HG02798 (cell line): ENCODE data around the gene CCDC116.
"Not testable (repeated sequence)": the region's sequence is repeated elsewhere in the genome, so short reads cannot be mapped to it uniquely, and the experiment has no call there.

Source experiments
- ATAC-seq: cut with Tn5 transposase; IDR thresholded peaks from one replicate; pipeline ENCODE4 v1.9.1; 2021; ENCODE audit warnings: mild to moderate bottlenecking; ENCODE audit not compliant: unreplicated experiment, poor library complexity

The CCDC116 gene

DNA sequence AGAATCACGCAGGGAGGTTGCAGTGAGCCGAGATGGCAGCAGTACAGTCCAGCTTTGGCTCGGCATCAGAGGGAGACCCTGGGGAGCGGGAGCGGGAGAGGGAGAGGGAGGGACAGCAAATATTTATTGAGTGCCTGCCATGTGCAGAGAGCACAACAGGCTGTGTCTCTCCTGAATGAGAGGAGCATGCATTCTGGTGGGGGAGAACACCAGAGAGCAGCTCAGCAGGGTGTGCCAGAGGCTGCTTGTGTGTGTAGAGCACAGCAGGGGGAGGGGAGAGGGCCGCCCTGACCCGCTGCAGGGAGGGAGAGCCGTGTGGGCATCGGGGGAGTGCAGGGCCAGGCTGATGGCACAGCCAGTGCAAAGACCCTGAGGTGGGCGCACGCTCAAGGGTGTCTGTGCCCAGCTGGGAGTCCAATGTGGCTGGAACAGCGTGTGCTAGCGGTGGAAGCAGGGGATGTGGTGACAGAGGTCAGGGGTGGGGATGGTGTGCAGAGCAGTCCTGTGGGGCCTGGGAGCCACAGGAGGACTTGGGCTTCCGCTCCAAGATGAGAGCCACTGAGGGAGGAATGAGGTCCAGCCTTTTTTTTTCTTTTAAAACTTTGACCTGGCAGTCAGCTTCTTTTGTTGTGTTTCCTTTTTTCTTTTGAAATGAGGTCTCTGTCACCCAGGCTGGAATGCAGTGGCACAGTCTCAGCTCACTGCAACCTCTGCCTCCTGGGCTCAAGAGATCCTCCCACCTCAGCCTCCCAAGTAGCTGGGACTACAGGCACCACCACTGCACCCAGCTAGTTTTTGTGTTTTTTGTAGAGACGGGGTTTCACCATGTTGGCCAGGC lies 45.3 kb downstream of the CCDC116 start:
- ATAC-seq = no peak

- not testable (repeated sequence) for ATAC-seq
Measured at GRCh38 chr22:21678842-21679241, 46.3 kb downstream of the CCDC116 start.

DNA sequence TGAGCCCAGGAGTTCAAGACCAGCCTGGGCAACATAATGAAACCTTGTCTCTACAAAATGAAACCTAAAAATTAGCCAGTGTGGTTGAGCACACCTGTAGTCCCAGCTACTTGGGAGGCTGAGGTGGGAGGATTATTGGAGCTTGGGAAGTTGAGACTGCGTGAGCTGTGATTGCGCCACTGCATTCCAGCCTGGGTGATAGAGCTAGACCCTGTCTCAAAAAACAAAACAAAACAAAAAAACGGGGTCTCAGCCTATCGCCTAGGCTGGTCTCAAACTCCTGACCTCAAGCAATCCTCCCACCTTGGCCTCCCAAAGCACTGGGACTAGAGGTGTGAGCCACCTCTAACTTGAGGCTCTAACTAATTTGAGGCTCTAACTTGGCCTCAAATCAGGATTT lies 46.8 kb downstream of the CCDC116 start:
- no peak for ATAC-seq

DNA sequence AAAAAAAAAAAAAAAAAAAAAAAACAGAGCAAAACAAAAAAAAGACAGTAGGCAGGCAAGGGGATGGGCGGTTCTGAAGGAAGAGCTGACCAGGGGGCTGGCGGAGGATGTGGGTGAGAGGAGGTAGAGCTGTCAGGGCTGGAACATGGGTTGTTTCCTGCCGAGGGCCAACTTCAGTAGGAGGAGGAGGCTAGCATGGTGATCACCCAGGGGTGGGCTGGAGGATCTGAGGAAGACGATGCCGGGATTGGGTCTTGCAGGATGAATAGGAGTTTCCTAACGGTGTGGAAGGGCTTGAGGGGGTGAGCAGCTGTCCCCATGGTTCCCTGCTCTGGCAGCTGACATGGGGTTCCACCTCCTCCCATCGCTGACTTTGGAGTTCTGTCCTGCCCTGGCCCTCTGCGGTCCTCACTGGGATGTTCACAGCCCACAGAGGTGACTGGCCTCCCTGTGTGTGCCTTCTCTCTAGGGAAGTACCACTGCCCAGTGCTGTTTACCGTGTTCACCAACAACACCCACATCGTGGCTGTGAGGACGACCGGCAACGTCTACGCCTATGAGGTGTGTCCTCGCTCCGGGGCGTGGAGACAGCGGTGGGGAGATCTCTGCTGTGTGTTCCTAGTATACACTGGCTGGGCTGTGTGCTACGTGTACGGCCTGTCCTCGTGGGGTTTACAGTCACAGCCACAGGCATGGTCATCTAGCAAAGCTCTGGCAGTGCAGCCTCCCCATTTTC lies 48.4 kb downstream of the CCDC116 start:
- no peak for ATAC-seq

- no peak for ATAC-seq
Measured at GRCh38 chr22:21681566-21682370, 49.2 kb downstream of the CCDC116 start.

DNA sequence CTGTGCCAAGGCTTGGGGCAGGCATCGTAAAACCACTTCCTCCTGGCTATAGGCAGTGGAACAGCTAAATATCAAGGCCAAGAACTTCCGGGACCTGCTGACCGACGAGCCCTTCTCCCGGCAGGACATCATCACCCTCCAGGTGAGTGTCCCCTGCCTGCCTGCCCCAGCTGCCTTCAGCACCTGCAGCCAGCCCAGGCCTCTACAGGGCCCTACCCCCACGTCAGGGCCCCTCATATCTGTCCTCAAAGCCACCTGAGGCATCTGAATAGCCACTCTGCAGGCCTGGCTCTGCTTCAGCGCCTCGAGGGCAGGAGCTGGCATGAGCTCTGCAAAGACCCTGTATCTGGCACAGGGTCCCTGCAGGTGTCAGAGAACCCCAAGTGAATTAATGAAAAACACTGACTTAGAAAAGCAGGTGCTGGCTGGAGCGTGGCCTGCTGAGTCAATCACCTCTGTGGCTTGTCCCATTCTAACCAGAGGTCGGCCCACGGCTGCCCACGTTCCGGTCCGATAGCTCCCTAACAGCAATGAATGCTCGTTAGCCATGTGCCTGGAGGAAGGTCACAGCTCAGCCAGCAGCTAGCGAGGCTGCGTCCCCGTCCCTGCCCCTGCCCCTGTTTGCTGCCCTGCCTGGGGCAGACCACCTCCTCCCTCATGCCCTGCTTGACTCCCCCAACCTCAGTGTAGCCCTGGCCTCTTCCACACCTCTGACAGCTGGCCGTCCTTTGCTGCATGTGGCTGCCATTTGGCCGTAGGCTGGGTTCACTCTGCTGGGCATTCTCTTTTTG lies 50.0 kb downstream of the CCDC116 start:
- no peak for ATAC-seq

- ATAC-seq = no peak
Measured at GRCh38 chr22:21683401-21683811, 50.8 kb downstream of the CCDC116 start.

- no peak for ATAC-seq
Measured at GRCh38 chr22:21684492-21685163, 52.1 kb downstream of the CCDC116 start.

- ATAC-seq = no peak
Measured at GRCh38 chr22:21685164-21685513, 52.6 kb downstream of the CCDC116 start.

- ATAC-seq = no peak
Measured at GRCh38 chr22:21686193-21686608, 53.6 kb downstream of the CCDC116 start.
